HepG2 (cell line): ENCODE results near the gene TMEM151A.

Source experiments
- BCL3 ChIP-seq: sonication (generic); formaldehyde crosslinking; IDR thresholded peaks from 2 replicates; pipeline ENCODE4 v1.5.1; 2020; ENCODE audit warnings: mild to moderate bottlenecking, missing genetic modification reagents, moderate library complexity
- FOXP1 ChIP-seq, 2 experiments: fragments of 450-650 bp in 1 of 2; IDR thresholded peaks; 2 replicates each; pipeline ENCODE4 v1.6.1; 2017 to 2018; ENCODE audit warnings: antibody characterized with exemption in 1 of 2
- MYNN ChIP-seq: sonication (generic); formaldehyde crosslinking; IDR thresholded peaks from 2 replicates; pipeline ENCODE4 v1.4.0; 2020; ENCODE audit warnings: mild to moderate bottlenecking, low read depth, missing genetic modification reagents
- NFKB2 ChIP-seq: sonication (generic); formaldehyde crosslinking; IDR thresholded peaks from 2 replicates; pipeline ENCODE4 v1.4.0; 2020; ENCODE audit warnings: missing genetic modification reagents, borderline replicate concordance
- RNF2 ChIP-seq: fragments of 450-650 bp; conservative IDR thresholded peaks from 2 replicates; pipeline ENCODE4 v1.6.1; 2016; ENCODE audit warnings: low read depth
- SOX5 ChIP-seq: IDR thresholded peaks from 2 replicates; pipeline ENCODE4 v1.6.1; 2016; ENCODE audit warnings: borderline replicate concordance
- ZBTB8A ChIP-seq: sonication (generic); formaldehyde crosslinking; IDR thresholded peaks from 2 replicates; pipeline ENCODE4 v1.4.0; 2020; ENCODE audit warnings: mild to moderate bottlenecking, low read depth, missing genetic modification reagents, borderline replicate concordance
- ZFP36 ChIP-seq: fragments of 150-350 bp; IDR thresholded peaks from 2 replicates; pipeline ENCODE4 v1.6.1; 2018; ENCODE audit warnings: borderline replicate concordance, low read length, low read depth; ENCODE audit not compliant: partially characterized antibody
- ZNF3 ChIP-seq: IDR thresholded peaks from 2 replicates; pipeline ENCODE4 v1.7.0; 2017; ENCODE audit warnings: inconsistent platforms

GRCh38 chr11:66283461-66284105 is 8.1 kb upstream of the TMEM151A start:
- no peak for TF ChIP-seq ZBTB8A (CRISPR knock-in tag)
- TF ChIP-seq NFKB2 (CRISPR knock-in tag) = no peak
- TF ChIP-seq SOX5 (CRISPR knock-in tag) = no peak
- TF ChIP-seq RNF2 = no peak
- TF ChIP-seq ZNF3 = no peak
- no peak for TF ChIP-seq FOXP1 (IDR thresholded peaks at IDR 0.05)
- TF ChIP-seq FOXP1 (CRISPR knock-in tag; IDR thresholded peaks at IDR 0.05) = no peak
- TF ChIP-seq ZFP36 = no peak
- TF ChIP-seq MYNN (CRISPR knock-in tag) = no peak
- no peak for TF ChIP-seq BCL3 (CRISPR knock-in tag)
